IMR-90 (cell line): ENCODE data around the gene DLGAP4. TPM values are rescaled to one million over a fixed set of nuclear protein-coding genes. Genes with fewer than 3 reads are reported as not detected.
"Not testable (repeated sequence)": the region's sequence is repeated elsewhere in the genome, so short reads cannot be mapped to it uniquely, and the experiment has no call there.

ENCODE experiments used
- ATAC-seq: fragments of 200-7000 bp; cut with Tn5 transposase; 2 replicates; pipeline ENCODE4 v1.9.1; 2020; ENCODE audit warnings: low read depth, mild to moderate bottlenecking, moderate library complexity
- BruUV-seq: library from RNA; stranded (reverse); fragments of 400-500 nt; replicated peaks from 2 replicates; lab custom pipeline; 2021; lab: Mats Ljungman, UMichigan
- CTCF ChIA-PET: fragments of 300-600 bp; formaldehyde crosslinking; extraction: SDS; loops from one replicate; lab custom pipeline; 2021; ENCODE audit warnings: antibody characterized with exemption; lab: Yijun Ruan, JAX
- POLR2A ChIA-PET: fragments of 300-600 bp; sonication (Branson Sonifier 250); formaldehyde crosslinking; loops from one replicate; lab custom pipeline; 2022; ENCODE audit warnings: antibody characterized with exemption; ENCODE audit not compliant: unreplicated experiment; lab: Charles Lee
- DNase-seq: peaks from one replicate; pipeline ENCODE4 v3.0.0; 2013
- H2AFZ ChIP-seq: replicated peaks from 2 replicates; pipeline ENCODE3; 2013; ENCODE audit warnings: low read length, mild to moderate bottlenecking; ENCODE audit not compliant: poor library complexity
- H2AK5ac ChIP-seq: 2 replicates; pipeline ENCODE4 v1.6.1; 2013; ENCODE audit warnings: low read depth, low read length, inconsistent platforms
- H2AK9ac ChIP-seq: replicated peaks from 2 replicates; pipeline ENCODE3; 2013; ENCODE audit warnings: mild to moderate bottlenecking, low read depth, low read length, moderate library complexity; ENCODE audit not compliant: poor library complexity
- H2BK120ac ChIP-seq: 2 replicates; pipeline ENCODE4 v1.6.1; 2013; ENCODE audit warnings: low read depth, low read length, inconsistent platforms
- H2BK15ac ChIP-seq: 3 replicates; pipeline ENCODE4 v1.6.1; 2013; ENCODE audit warnings: low read depth, low read length, inconsistent platforms
- H2BK20ac ChIP-seq: 2 replicates; pipeline ENCODE4 v1.6.1; 2013; ENCODE audit warnings: low read depth, mild to moderate bottlenecking, inconsistent platforms, low read length, moderate library complexity
- H2BK5ac ChIP-seq: 2 replicates; pipeline ENCODE4 v1.6.1; 2013; ENCODE audit warnings: mild to moderate bottlenecking, low read depth, low read length, inconsistent platforms; ENCODE audit not compliant: poor library complexity, severe bottlenecking
- H3K14ac ChIP-seq: replicated peaks from 2 replicates; pipeline ENCODE4 v1.6.1; 2013; ENCODE audit warnings: low read depth, low read length, inconsistent platforms
- H3K18ac ChIP-seq: 2 replicates; pipeline ENCODE4 v1.6.1; 2013; ENCODE audit warnings: low read depth, low read length, control low read depth
- H3K23ac ChIP-seq: 2 replicates; pipeline ENCODE4 v1.6.1; 2013; ENCODE audit warnings: low read depth, low read length, inconsistent platforms
- H3K27ac ChIP-seq: 2 replicates; pipeline ENCODE4 v1.5.1; 2013; ENCODE audit warnings: mild to moderate bottlenecking, control low read depth, low read length; ENCODE audit not compliant: insufficient read depth
- H3K27me3 ChIP-seq: 2 replicates; pipeline ENCODE4 v1.6.1; 2013; ENCODE audit warnings: low read length; ENCODE audit not compliant: control insufficient read depth, insufficient read depth
- H3K36me3 ChIP-seq: 2 replicates; pipeline ENCODE4 v1.6.1; 2013; ENCODE audit warnings: low read length, mixed read lengths; ENCODE audit not compliant: control insufficient read depth, insufficient read depth
- H3K4ac ChIP-seq: 2 replicates; pipeline ENCODE4 v1.6.1; 2013; ENCODE audit warnings: low read depth, low read length, inconsistent platforms
- H3K4me1 ChIP-seq: 2 replicates; pipeline ENCODE4 v1.6.1; 2013; ENCODE audit warnings: low read length, mixed read lengths; ENCODE audit not compliant: control insufficient read depth, insufficient read depth
- H3K4me2 ChIP-seq: 2 replicates; pipeline ENCODE4 v1.6.1; 2013; ENCODE audit warnings: low read depth, mild to moderate bottlenecking, control low read depth, low read length, moderate library complexity
- H3K4me3 ChIP-seq: 2 replicates; pipeline ENCODE4 v1.5.1; 2013; ENCODE audit warnings: low read depth, mild to moderate bottlenecking, control low read depth, low read length, moderate library complexity; ENCODE audit not compliant: insufficient read depth
- H3K56ac ChIP-seq: 2 replicates; pipeline ENCODE4 v1.6.1; 2013; ENCODE audit warnings: low read length, inconsistent platforms; ENCODE audit not compliant: insufficient read depth; ENCODE audit errors: extremely low read depth
- H3K79me1 ChIP-seq, 2 experiments: 2 replicates each; pipeline ENCODE4 v1.6.1; 2013; ENCODE audit warnings: low read length in 2 of 2, inconsistent platforms in 1 of 2, low read depth in 1 of 2
- H3K9ac ChIP-seq: 2 replicates; pipeline ENCODE4 v1.6.1; 2013; ENCODE audit warnings: low read depth, low read length, control low read depth
- H3K9me1 ChIP-seq: 2 replicates; pipeline ENCODE4 v1.6.1; 2013; ENCODE audit warnings: low read length, inconsistent platforms; ENCODE audit not compliant: insufficient read depth
- H3K9me3 ChIP-seq: 2 replicates; pipeline ENCODE4 v1.6.1; 2013; ENCODE audit warnings: low read length; ENCODE audit not compliant: control insufficient read depth, insufficient read depth
- H4K20me1 ChIP-seq: 2 replicates; pipeline ENCODE4 v1.6.1; 2013; ENCODE audit warnings: low read length, inconsistent platforms; ENCODE audit not compliant: insufficient read depth
- H4K5ac ChIP-seq: 2 replicates; pipeline ENCODE4 v1.6.1; 2013; ENCODE audit warnings: mild to moderate bottlenecking, low read depth, low read length, control low read depth
- H4K8ac ChIP-seq, 2 experiments: 2 replicates each; pipeline ENCODE4 v1.6.1; 2013; ENCODE audit warnings: low read depth in 2 of 2, low read length in 2 of 2, control low read depth in 1 of 2, inconsistent platforms in 1 of 2
- H4K91ac ChIP-seq: 2 replicates; pipeline ENCODE4 v1.6.1; 2013; ENCODE audit warnings: low read depth, low read length, inconsistent platforms; ENCODE audit not compliant: insufficient read depth
- WGBS, 2 experiments: methylation state at CpG; one replicate each; pipeline versions ENCODE4 v1.1.5 to v1.1.7; 2013; ENCODE audit warnings: missing lambda C conversion rate in 2 of 2; ENCODE audit not compliant: insufficient read length in 1 of 2; ENCODE audit errors: extremely low coverage in 2 of 2; 5-methylcytosine and 5-hydroxymethylcytosine counted together
- dilution Hi-C: fragments of 300-500 bp; cut with HindIII; formaldehyde crosslinking; loops from one replicate; pipeline ENCODE4 v1.14.3; 2018; ENCODE audit warnings: low sequenced_read_pairs; ENCODE audit not compliant: unreplicated experiment
- in situ Hi-C: fragments of 300-500 bp; cut with MboI; formaldehyde crosslinking; loops from 3 replicates; pipeline ENCODE4 v1.14.3; 2019; ENCODE audit warnings: low sequenced_read_pairs, inconsistent platforms, mixed read lengths
- intact Hi-C: fragments of 100-400 bp; cut with micrococcal nuclease; formaldehyde crosslinking; loops from 2 replicates; pipeline ENCODE4 v1.10.0; 2022
- polyA plus RNA-seq, 3 experiments: library from polyadenylated mRNA; depleted of rRNA; stranded (reverse); fragments of >200 nt; gene quantifications; 2 replicates each; pipeline ENCODE4 v1.2.3, GENCODE V29; 2012; ENCODE audit warnings: low replicate concordance in 1 of 3
- total RNA-seq: library from RNA; depleted of rRNA; stranded (reverse); fragments of >200 nt; gene quantifications from 2 replicates; pipeline ENCODE4 v1.2.3, GENCODE V29; 2012

Gene DLGAP4
- total and polyA plus RNA-seq, 2 of the 4 experiments (the other 2 are of a cell fraction) = 32.3 to 73.2 TPM

- ATAC-seq, H4K20me1 ChIP-seq, H2BK5ac ChIP-seq, H3K36me3 ChIP-seq, H3K9me1 ChIP-seq, H3K9ac ChIP-seq, H3K4me1 ChIP-seq, H3K9me3 ChIP-seq, BruUV-seq, H3K4me2 ChIP-seq, in situ Hi-C loops, H3K23ac ChIP-seq, DNase-seq, H3K14ac ChIP-seq, H2BK20ac ChIP-seq, H4K91ac ChIP-seq, CTCF ChIA-PET, POLR2A ChIA-PET, H3K56ac ChIP-seq, H3K27me3 ChIP-seq, H3K79me1 ChIP-seq, H4K5ac ChIP-seq, dilution Hi-C loops, H2AK9ac ChIP-seq, intact Hi-C loops, H2BK120ac ChIP-seq, H2AK5ac ChIP-seq, H3K27ac ChIP-seq, H2BK15ac ChIP-seq, H3K4ac ChIP-seq, H2AFZ ChIP-seq, H3K18ac ChIP-seq, H3K4me3 ChIP-seq, H4K8ac ChIP-seq: not testable (repeated sequence)
- no CpG with 5 or more reads among the region's 6 CpGs for WGBS, 2 experiments
Measured at GRCh38 chr20:36564726-36565121, 258.6 kb downstream of the DLGAP4 start.
